HG02759 (cell line): ENCODE results near the gene ARID3B.

Experiments used
- ATAC-seq: cut with Tn5 transposase; IDR thresholded peaks from one replicate; pipeline ENCODE4 v1.9.1; 2021; ENCODE audit warnings: mild to moderate bottlenecking, moderate library complexity; ENCODE audit not compliant: unreplicated experiment

Gene ARID3B

DNA sequence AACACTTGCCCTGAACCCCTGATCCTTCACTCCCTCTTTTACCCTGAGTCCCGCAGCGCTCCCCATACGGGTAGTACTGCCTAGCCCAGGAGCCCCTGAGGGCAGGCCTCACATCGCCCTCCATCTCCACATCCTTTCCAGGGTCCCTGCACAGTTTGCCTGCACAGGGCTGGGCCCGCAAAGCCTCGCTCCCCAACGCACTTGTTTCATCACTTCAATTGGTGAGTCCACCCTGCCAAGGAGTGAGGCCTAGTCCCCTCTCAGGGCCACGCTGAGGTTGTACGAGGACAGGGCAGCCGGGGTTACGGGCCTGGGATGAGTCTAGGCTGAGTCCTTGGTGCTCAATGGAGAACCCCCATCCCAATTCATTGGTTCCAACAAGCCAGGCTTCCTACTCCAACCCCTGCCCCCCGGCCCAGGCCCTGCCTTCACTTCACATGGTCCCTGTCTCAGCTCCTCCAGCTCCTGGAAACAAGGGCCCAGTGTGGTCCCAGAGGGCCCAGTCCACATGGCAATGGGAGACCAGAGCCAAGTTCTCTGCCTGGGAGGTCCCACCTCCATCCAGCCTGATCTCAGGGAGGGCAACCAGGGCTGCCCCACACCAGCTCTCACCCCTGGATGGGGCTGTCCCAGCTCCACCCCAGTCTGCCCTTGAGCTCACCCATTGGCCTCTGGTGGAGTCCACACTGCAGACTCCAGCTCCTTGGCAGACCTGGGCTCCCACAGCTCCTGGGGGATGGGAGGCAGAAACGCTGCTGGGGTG is 62.2 kb downstream of the ARID3B start:
- no peak for ATAC-seq

DNA sequence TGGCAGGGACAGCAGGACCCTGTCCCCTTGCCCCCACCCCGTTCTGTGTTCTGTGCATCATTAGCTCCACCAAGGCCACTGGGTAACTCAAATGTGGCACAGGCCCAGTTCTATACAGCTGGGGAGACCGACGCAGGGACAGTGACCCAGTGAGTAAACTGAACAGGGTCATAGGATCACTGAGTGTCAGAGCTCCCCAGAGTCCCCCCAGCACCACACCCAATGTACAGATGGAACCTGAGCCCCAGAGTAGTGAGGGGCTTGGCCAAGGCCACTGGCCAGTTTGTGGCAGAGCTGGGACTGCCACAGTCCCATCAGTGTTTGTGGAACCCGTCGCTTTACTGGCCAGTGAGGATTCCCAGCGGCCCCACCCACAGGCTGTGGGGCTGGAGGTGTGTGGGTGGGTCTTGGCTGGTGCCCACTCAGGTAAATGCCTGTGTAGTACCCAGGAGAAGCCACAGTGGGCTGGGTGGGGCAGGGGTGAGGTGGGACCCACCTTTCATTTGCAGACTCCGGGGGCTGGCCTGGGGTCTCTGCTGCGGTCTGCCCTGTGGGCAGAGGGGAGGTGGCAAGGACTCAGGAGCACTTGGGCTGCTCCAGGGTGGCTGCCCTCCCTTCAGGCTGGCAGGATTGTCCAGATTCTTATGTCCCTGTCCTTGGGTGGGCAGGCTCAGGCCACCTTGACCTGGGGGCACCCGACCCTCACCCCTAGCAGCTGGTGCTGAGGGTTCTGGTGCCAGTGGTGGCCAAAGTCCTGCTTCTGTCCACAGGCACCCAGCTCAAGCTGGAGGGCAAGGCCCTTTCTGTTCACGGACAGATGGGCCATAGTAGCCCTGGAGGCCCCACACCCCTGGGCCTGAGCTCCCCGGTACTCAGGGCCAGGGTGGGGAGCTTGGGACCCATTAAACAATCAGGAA is 63.0 kb downstream of the ARID3B start:
- no peak for ATAC-seq

DNA sequence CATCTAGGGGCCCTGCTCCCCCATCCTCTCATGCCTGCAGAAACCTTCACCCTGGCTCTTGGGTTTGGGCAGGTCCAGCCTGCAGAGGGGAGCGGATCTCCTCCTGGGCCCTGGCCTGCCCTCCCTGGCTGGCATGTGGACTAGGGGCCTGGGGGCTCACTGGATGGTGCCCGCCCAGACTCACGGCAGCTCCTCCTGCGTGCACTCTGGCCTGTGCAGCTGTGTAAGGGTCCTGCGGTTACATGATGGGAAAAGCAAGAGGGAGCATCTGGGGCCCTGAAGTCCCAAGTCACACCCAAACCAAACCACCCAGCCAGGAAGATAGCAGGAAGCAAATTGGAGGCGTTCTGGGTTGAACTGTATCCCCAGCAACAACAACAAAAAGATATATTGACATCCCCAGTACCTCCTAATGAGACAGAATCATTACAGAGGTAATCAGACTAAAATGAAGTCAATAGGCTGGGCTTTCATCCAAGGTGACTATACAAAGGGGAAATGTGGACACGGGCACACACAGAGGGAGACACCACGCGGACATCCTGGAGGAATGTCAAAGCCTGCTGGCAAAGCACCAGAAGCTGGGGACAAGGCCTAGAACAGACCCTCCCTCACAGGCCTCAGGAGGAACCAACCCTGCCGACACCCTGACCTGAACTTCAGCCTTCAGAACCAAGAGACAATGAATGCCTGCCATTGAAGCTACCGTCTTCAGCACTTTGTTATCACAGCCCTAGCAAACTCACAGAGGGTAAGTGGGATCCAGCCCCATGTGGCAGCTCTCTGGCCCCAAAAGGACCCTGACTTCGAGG is 64.2 kb downstream of the ARID3B start:
- ATAC-seq = no peak

DNA sequence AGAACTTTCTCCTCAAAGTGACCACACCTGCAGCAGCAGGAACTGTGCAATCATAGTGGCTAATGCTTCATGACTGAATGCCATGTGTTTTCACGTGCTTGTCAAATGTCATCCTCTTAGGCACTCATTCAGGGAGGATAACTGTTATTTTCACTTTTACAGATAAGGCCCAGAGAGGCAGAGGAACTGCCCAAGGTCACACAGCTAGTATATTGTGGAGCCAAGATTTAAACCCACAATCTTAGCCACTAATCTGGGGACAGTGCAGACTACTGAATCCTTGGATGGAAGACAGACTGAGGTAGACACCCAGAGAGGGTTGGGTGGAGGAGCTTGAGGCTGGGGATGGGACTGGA is 64.8 kb downstream of the ARID3B start:
- ATAC-seq = no peak

DNA sequence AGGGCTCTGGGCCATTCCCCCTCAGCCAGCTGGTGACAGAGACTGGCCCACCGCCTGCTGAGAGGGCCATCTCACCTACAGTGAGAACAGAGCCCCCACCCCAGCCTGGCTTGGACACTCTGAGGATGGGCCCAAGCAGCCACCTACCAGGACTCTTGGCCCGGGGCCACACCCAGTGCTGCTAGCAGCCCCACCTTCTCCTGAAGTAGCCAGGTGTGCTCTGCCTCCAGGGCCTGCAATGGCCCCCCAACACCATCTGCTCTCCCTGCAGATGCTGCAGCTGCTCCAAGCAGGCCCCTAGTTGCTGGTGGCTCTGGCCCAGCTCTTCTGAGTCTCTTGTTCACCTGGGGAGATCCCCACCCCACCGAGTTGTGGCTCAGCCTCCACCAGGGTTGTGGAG is 67.8 kb downstream of the ARID3B start:
- no peak for ATAC-seq

DNA sequence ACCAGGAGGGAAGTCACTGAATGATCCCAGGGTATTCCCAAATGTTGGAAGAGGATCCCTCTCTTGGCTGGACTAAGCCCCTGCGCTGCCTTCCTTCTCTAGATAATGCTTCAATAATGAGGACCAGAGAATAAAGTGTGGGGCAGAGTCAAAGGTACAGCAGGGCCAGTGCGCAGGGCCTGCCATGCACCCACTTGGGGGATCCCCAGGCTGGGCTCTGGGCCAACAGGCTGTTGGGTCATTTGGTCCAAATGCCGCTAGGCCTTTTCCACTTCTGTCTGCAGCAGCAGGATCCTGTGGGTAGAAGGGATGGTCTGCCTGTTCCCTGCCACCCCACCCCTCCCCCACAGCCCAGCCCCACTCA is 68.9 kb downstream of the ARID3B start:
- no peak for ATAC-seq

DNA sequence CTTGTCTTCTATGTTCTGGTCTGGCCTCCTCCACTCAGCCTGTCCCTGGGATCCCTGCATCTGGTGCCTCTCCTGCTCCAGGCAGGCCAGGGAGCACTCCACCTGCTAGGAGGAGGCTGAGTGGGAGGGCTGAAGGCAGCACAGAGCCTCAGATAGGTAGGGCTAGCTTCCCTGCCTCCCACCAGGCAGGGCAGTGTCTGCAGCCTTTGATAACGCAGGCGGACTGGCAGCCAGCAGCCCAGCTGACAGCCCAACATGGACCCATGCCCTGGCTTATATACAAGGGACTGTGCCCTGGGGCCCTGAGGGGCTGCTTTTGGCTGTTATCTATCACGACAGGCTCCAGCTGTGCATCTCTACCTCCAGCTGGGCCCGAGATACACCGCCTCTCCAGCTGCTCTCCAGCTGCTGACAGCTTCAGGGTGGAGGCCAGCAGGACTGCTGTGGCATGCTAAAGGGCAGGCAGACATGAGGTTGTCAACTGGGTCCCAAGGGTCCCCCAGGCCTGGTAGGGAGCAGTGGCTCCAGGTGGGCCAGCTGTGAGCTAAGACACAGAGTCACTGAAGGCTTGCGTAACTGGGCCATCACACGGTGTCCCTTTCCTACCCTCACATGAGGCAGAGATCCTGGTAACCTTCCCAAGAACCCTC is 69.4 kb downstream of the ARID3B start:
- ATAC-seq = no peak

DNA sequence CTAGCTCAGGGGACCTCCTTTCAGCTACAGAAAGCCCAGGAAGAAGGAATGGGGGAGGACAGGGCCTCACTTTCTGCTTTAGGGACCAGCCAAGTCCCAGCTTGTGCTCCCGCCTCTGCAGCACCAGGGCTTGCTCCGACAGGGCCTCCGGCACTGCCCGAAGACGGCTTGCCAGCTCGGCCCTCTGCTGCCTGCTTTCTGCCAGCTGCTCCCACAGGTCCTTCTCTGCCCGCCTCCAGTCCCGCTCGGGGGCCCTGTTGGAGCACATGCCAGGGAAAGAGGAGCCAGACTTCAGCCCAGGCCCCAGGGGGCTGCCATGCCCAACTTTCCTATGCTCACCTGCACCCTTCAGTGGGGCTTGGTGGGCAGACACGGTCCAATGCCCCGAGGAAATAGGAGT is 70.3 kb downstream of the ARID3B start:
- no peak for ATAC-seq

DNA sequence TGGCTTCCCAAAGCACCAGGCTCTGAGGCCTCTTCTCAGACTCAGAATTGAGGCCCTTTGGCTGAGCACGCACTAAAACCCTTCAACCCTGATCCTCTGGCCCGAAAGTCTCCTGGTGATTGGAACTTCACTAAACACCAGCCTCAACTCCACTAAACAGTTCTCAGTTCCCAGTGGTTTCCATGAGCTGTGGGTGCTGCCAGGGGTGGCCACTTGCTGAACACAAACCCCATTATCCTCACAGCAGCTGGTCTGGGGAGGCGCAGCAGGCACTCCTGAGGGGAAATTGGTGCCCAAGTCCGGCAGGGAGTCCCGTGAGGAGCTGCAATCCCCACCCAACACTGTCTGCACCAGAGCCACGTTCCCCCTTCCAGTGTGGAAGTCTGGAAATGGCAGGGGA is 70.8 kb downstream of the ARID3B start:
- ATAC-seq = no peak

DNA sequence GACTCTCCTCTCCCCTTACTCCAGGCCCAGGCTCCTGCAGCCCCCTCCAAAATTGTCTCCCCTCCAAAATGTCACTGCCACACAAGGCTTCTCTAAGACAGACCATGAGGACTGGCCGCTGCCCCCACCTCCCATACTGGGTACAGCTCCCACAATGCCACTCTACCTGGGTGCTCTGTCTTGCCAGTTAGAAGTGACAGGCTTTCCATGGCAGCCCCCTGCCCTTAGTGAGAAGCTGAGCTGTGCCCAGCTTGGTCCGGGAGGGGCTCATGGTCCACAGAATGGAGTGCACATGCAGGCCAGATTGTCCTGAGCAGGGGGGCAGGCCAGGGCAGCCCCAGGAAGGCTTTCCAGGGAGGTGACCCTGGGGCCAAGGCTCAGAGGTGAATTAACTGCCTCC is 71.7 kb downstream of the ARID3B start:
- no peak for ATAC-seq

DNA sequence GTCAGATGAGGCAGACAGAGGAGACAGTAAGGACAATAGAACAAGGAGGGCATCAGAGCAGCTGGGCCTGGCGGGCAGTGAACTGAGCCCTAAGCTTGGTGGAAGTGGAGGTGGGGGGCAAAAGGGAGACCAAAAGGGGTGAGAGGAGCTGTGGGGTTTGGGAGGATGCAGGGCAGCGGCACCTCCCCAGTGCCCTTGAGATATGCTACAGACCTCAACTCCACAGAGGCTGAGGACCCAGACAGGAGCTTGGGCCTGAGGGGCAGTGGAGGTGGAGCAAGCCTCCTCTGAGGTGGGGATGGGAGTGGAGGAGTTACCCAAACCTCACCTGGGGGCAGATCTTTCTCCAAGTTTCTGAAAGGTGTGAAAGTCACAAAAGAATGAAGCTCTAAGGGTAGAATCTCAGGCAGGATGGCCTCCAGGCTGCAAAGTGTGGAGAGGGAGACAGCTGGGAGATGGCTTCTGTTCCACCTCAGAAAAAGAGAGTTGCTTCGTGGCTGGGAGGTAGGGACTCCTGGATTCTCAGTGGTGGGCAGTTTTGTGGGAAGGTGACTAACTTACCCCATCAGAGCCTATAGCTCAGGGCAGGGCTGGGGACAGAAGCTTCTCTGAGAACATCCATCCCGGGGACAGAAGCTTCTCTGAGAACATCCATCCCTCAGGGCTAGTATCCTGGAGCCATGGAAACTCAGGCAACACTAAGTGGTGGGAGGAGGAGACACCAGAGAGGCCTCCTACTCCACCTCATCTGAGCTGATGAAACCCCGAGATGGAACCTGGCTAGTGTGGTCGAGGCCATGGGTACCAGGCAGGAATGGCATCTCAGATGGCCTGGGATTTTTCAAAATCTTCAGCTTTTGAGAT is 72.3 kb downstream of the ARID3B start:
- ATAC-seq = no peak

DNA sequence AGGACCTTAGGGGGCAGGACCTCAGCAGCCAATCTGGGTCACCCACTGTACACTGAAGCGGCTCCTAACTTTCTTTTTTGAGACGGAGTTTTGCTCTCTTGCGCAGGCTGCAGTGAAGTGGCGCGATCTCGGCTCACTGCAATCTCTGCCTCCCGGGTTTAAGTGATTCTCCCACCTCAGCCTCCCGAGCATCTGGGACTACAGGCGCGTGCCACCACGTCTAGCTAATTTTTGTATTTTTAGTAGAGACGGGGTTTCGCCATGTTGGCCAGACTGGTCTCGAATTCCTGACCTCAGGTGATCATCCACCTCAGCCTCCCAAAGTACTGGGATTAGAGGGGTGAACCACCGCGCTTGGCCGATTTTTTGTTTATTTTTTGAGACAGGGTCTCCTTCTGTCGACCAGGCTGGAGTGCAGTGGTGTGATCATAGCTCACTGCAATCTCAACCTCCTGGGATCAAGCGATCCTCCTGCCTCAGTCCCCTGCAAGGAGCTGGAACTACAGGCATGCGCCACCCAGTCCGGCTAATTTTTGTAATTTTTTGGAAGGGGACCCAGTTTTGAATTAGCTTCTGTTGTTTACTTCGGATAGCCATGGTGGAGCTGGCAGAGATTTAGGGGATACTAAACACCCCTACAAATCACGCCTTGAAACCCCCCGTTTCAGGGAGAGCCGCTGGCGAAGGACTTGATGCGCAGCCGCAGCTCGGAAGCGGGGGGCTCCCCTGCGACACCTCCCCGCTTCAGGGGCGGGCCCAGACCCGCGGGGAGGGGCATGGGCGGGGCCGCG is 73.1 kb downstream of the ARID3B start:
- ATAC-seq = no peak

DNA sequence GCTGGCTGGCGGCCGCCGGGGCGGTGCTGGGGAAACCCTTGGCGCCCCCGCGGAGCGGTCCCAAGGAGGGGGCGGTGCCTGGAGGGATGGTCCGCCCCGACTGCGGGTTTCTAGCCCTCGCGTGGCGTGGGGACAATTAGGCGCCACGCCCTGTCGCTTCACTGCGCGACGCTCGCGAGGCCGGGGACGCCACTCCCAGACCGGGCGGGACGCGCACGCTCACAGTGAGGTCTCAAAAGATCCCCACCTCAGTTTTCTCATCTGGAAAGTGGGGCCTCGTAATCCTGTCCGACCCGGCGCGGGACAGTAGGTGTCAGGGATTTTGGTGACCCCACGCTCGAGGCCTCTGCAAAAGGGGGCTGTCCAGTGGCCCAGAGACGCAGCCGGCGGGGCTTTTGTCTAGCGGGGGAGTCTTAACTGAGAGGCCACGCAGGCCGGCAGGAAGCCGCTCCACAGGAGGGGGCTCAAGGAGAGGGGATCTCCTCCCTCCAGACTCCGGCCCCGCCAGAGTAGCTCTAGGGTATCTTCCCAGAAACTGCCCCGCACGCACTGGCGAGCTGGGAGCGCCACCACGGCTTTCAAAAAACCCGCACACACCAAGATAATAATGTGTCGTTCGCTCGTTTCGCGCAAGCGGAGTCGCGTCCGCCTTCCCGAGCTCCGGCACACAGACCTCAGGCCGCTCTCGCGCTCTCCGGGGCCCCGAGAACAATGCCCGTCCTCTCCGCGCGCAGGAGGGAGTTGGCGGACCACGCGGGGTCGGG is 73.9 kb downstream of the ARID3B start:
- ATAC-seq = peak; percentile 53

DNA sequence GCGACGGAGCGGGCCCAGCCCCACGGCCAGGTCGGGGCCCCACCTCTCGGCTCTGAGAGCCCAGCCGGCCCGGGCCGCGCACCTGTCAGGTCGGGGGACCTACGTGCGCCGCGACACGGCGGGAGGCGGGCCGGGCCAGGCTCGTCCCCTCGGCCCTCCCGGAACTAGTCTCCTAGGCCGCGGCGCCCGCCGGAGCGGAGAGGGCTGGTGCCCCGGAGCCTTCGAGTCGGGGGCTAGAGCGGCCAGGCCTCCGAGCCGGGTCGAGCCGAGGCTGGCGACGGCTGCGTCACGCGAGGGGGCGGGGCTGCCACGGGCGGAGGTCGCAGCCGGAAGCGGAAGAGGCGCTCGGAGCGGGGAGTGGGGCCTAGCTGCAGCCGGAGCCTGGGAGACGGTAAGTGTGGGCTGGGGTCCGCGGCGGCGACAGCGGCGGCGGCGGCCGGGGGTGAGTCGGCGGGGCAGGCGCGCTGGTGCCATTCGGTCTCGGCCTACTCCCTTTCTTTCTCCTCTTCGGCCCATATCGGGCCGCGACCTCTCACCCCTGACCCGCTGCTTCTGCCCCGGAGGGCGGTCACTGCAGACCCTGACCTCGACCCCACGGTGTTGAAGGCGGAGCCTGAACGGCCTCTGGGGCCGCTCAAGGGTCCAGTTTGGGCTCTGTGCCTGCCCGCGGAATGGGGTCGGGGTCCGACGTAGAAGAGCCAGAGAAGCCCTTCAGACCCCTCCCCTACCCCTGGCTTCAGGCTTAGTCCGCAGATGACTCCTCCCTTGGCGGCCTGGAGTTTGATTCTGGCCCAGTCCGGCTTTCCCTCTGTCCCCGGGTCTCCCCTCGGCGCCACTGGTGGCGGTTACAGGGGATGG is 74.7 kb downstream of the ARID3B start, which contains the start of gene CLK3:
Gene CLK3 (plus strand): TSS at position 329 of the 858 bp plus-strand sequence. CDS start 3,361 bp downstream, outside the sequence.
- peak; percentile 85 for ATAC-seq

DNA sequence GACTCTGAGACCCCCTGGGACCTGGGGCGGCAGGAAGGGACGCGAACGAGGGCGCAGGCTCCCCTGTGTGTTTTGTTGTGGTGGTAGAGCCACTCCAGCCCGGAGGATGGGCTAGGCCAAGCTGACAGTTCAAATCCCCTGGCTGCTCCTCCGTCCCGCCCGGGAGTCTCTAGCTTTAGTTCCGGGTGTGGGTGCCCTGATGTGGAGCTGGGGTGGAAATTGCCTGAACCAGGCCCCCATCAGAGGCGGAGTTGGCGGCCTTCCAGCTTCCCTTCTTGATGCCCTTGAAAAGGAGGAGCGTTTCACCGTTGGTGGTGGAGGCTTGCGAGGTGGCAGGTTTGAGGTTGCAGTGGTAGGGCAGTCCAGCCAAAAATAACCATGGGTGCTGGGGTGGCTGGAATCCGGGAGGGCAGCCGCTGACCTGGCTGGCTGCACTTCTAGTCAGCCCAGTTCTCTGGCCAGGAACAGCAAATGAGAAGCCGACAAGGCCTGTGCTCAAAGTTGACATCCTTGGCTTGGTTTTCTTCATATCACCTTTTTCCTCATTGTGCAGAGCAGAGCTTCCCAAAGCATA is 75.4 kb downstream of the ARID3B start:
- ATAC-seq = no peak

DNA sequence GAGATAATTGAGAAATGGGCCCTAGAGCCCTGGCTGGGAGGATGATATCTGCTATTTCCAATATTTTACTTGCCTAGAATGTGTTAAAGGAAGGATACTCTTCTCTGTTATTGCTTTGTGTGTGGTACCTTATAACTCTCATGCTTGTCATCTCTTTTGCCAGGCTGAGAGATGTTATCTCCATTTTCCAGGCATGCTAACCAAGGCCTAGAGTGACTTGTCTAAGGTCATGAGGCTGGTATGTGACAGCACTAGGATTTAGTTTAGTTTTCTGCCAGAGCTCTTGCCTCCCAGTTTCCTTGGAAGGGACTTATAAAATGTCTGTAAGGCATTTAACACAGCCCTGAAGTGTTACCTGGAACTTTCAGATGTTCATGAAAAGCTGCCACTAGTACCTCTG is 76.0 kb downstream of the ARID3B start:
- ATAC-seq = no peak
